HG03521 (cell line): ENCODE results near the gene ALOX5AP.
A peak's percentile ranks its signal among the peaks of the same experiment; 100 is the strongest.
"Not testable (repeated sequence)": the region's sequence is repeated elsewhere in the genome, so short reads cannot be mapped to it uniquely, and the experiment has no call there.

Experiments
- ATAC-seq: cut with Tn5 transposase; IDR thresholded peaks from one replicate; pipeline ENCODE4 v1.9.1; 2021; ENCODE audit warnings: mild to moderate bottlenecking, moderate library complexity; ENCODE audit not compliant: unreplicated experiment

Gene ALOX5AP

GRCh38 chr13:30736461-30737320 is 1.3 kb downstream of the ALOX5AP start:
- ATAC-seq = no peak

GRCh38 chr13:30737511-30738337 is 2.4 kb downstream of the ALOX5AP start:
- no peak for ATAC-seq

- ATAC-seq = no peak
These were observed 3.3 kb downstream of the ALOX5AP start for GRCh38 chr13:30738526-30739236.

GRCh38 chr13:30739237-30739528 is 3.8 kb downstream of the ALOX5AP start:
- no peak for ATAC-seq

GRCh38 chr13:30739761-30740642 is 4.7 kb downstream of the ALOX5AP start:
- peak; percentile 28 for ATAC-seq

GRCh38 chr13:30742901-30743300 is 7.6 kb downstream of the ALOX5AP start:
- no peak for ATAC-seq

- no peak for ATAC-seq
These were observed 8.1 kb downstream of the ALOX5AP start for GRCh38 chr13:30743319-30744055.

GRCh38 chr13:30744056-30744680 is 8.8 kb downstream of the ALOX5AP start:
- ATAC-seq = peak; percentile 96

- no peak for ATAC-seq
These were observed 9.3 kb downstream of the ALOX5AP start for GRCh38 chr13:30744681-30745077.

- ATAC-seq = no peak
These were observed 10.8 kb downstream of the ALOX5AP start for GRCh38 chr13:30745906-30746686.

- ATAC-seq = no peak
These were observed 11.4 kb downstream of the ALOX5AP start for GRCh38 chr13:30746791-30747190.

- ATAC-seq = not testable (repeated sequence)
These were observed 12.5 kb downstream of the ALOX5AP start for GRCh38 chr13:30747845-30748244.

- no peak for ATAC-seq
These were observed 13.4 kb downstream of the ALOX5AP start for GRCh38 chr13:30748717-30749116.

- ATAC-seq = no peak
These were observed 14.7 kb downstream of the ALOX5AP start for GRCh38 chr13:30750036-30750435.

- ATAC-seq = no peak
These were observed 16.0 kb downstream of the ALOX5AP start for GRCh38 chr13:30751183-30751933.

- no peak for ATAC-seq
These were observed 17.0 kb downstream of the ALOX5AP start for GRCh38 chr13:30752201-30752797.

GRCh38 chr13:30753030-30753616 is 17.8 kb downstream of the ALOX5AP start:
- ATAC-seq = no peak
